ENCODE results near the gene PCK2.
"Not testable (repeated sequence)": the region's sequence is repeated elsewhere in the genome, so short reads cannot be mapped to it uniquely, and the experiment has no call there.

PCK2 gene

DNA sequence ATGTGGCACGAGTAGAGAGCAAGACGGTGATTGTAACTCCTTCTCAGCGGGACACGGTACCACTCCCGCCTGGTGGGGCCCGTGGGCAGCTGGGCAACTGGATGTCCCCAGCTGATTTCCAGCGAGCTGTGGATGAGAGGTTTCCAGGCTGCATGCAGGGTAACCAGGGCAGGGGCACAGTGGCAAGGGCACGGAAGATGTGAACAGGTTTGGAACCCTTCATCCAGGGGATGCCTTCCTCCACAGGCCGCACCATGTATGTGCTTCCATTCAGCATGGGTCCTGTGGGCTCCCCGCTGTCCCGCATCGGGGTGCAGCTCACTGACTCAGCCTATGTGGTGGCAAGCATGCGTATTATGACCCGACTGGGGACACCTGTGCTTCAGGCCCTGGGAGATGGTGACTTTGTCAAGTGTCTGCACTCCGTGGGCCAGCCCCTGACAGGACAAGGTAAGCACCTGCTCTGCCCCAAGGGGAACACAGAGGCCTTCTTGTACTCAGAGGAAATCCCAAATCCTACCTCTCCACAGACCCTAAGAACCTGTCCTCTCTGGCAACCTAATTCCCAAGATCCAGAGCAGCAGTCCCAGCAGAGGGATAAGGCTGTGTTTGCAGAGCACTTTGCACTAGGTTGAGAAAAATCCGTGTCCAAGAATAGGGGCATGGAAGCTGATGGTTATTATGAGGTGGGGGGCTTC, 4.3 kb downstream of the PCK2 start:
- DNase-seq = no peak

DNA sequence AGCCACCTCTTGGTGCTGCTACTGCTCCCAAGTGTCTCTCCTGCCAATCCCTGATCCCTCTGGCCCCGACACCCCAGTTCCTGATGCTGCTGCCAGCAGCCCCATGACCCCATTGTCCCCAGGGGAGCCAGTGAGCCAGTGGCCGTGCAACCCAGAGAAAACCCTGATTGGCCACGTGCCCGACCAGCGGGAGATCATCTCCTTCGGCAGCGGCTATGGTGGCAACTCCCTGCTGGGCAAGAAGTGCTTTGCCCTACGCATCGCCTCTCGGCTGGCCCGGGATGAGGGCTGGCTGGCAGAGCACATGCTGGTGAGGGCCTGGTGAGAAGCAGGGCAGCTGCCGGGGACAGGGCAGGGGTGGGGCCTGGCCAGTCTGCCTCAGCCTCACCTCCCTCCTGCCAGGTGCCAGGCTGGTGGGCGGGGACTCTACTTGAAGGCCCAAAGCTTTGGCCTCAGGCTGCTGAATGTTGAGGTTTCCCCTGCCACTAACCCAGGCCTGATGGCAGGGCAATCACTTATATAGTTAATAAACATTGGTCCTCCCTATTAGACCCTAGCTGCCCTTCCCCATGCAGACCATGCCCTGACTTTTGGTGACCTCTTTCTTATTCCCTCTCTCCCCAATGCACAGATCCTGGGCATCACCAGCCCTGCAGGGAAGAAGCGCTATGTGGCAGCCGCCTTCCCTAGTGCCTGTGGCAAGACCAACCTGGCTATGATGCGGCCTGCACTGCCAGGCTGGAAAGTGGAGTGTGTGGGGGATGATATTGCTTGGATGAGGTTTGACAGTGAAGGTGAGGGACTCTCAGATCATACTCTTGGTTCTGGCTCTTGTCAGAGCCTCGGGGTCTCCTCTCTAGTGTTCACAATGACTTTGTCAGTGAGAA, 5.1 kb downstream of the PCK2 start:
- no peak for DNase-seq

DNA sequence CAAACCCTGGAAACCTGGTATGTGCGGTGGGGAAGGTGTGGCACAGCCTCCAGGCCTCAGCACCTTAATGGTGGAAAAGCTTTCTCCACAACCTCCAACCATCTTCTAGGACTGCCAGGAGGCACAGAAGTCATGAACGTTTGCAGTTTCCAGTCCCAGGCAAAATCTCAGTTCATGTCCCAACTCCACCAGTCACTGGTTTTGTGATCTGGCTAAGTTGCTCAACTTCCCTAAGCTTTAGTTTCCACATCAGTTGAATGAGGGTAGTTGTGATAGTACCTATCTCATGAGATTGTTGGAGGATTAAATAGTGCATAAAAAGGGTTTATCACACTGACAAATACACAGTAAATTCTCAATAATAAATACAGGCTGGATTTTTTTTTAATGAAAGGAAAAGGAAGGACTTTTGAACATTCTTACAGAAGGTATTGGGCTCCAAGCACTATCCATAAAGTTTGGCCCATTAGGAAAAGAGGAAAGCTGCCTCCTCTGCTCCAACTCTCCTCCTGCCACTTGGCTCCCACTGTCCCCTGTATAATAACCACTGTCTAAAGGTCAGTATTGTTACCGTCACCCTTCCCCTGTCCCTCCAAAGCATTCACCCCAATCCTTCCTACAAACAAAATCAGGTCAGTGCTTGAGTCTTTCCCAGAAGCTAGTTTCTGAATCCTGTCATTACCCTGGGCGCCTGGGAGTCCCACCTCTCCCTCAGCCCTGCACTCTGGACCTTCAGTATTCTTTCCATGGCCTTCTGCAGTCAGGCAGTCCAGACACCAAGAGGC, 6.3 kb downstream of the PCK2 start:
- DNase-seq = no peak

DNA sequence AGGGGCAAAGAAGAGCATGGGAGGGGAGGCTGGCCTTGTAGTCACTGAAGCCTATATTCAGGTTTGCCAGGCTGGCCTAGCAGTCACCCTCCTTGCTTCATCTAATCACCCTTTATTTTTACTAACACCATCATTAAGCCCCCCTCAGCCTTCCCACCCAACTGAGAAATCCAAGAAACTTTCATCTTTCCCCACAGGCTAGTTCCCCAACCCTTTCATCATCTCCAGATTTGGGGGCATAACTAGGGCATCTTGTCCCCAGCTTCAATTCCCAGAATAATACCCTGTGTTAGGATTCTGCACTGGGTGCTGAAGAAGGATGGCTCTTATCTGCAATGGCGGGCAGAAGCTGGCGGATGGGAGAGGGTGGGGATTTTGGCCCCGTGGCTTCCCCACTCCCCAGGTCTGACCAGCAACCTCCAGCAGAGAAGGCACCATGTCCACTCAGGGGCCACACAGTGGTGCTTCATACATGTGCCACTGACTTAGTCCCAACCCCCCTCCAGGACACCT, 6.9 kb downstream of the PCK2 start:
- DNase-seq = no peak

DNA sequence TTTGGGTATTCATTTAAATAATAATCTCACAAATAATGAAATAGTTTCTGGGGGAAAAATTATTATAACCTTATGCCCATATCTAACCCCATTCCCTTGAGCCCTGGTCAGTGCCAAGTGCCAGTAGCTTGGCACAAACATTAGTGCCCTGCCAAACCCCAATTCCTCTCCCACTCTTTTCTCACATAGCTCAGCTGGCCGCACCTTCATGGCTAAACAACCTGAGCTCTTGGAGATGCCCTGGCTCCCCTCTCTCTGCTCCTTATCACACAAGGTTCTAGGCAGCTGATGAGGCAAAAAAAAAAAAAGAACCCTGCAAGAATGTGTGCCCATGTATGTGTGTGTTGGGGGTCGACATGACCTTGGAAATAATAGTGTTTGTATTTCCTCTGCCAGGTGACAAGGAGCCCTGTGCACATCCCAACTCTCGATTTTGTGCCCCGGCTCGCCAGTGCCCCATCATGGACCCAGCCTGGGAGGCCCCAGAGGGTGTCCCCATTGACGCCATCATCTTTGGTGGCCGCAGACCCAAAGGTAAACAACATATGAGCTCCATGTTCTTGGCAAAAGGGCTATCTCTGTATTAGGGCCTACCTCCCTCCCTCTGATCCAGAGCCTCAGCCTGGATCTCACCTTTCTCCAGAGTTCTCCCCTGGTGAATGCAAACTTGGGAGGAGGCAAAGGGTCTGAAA, 8.4 kb downstream of the PCK2 start:
- DNase-seq = no peak

DNA sequence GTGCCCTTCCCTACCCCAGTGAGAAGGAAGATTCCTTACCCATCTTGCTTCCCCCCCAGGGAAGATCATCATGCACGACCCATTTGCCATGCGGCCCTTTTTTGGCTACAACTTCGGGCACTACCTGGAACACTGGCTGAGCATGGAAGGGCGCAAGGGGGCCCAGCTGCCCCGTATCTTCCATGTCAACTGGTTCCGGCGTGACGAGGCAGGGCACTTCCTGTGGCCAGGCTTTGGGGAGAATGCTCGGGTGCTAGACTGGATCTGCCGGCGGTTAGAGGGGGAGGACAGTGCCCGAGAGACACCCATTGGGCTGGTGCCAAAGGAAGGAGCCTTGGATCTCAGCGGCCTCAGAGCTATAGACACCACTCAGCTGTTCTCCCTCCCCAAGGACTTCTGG, 9.3 kb downstream of the PCK2 start:
- no peak for DNase-seq

DNA sequence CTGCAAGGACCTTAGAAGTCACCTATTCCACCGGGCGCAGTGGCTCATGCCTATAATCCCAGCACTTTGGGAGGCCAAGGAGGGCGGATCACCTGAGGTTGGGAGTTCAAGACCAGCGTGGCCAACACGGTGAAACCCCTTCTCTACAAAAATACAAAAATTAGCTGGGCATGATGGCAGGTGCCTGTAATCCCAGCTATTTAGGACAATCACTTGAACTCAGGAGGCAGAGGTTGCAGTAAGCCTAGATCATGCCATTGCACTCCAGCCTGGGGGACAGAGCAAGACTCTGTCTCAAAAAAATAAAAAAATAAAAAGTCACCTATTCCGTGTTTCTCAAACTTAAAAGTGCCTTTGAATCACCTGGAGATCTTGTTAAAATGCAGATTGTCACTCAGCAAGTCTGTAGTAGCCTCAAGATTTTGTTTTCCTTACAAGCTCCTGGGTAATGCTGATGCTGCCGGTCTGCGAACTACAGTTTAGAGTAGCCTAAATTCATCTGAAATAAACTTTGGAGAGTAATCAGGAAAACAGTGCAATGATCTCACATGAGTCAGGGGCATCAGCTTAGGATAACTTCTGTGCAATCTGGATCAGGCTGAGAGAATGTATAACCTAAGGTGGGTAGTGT, 11.6 kb downstream of the PCK2 start:
- DNase-seq = not testable (repeated sequence)

DNA sequence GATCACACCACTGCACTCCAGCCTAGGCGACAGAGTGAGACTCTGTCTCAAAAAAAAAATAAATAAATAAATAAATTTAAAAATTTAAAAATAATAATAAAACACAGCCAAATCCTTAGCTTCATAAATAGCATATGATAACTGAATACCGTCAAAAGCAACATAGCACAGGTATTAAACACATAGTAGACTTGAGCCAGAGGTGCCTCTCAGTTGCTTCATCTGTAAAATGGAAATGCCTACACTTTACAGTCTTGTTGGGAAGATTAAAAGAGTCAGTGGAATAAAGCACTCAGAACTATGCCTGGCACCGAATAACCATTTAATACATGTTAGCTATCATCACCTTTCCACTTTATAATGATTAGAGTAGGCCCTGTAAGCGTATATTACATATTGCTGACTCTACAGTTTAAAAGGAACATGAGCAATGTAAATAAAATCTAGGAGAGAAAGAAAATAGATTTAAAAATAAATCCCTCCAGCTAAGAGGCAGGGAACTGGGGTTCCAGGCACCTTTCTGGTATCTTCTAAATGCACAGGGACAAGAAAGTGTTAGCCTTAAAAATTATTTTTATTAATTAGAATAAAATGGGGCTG, 12.7 kb downstream of the PCK2 start:
- DNase-seq = no peak

DNA sequence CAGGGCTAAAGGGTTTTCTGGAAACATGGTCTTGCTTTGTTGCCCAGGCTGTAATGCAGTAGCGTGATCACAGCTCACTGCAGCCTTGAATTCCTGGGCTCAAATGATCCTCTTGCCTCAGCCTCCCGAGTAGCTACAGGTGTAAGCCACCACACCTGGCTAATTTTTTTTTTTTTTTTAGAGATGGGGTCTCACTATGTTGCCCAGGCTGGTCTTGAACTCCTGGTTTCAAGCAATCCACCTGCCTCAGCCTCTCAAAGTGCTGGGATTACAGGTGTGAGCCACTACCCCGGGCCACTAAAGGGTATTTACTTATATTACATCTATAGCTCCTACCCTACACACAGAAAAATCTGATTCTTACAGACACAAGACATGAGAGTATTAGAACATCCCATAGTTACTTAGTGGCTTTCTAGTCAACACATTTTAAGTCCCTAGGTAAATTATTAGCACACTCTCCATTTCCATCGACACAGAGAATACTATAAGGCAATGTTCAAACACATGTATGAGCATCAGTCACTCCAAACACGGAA, 14.3 kb downstream of the PCK2 start:
- DNase-seq = no peak

DNA sequence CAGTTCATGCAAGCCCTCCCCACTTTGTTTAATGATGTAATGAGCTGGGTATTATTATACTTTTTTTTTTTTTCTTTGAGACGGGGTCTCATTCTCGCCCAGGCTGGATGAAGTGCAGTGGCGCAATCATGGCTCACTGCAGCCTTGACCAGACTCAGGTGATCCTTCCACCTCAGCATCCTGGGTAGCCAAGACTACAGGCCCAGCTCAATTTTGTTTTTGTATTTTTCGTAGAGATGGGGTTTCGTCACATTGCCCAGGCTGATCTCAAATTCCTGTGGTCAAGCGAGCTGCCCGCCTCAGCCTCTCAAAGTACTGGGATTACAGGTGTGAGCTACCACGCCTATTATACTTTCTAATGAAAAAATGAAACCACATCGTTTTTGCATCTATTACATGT, 15.9 kb downstream of the PCK2 start:
- DNase-seq = no peak

DNA sequence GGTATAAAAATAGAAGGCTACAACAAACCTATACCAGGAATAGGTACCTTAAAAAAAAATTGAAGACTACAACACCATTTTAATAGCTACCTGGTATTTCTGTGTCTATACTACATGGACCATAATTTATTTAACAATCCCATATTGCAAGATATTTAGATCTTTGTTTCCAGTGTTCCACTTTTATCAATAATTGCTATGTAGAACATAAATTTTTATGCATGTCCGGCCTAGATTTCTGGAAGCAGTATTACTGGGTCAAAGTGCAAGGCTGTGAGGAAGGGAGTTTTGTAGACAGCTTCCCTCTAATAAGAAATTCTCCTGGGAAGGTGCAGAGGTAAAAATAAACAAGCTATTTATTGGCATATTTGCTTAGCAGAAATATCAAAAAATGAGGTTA, 16.4 kb downstream of the PCK2 start:
- no peak for DNase-seq

DNA sequence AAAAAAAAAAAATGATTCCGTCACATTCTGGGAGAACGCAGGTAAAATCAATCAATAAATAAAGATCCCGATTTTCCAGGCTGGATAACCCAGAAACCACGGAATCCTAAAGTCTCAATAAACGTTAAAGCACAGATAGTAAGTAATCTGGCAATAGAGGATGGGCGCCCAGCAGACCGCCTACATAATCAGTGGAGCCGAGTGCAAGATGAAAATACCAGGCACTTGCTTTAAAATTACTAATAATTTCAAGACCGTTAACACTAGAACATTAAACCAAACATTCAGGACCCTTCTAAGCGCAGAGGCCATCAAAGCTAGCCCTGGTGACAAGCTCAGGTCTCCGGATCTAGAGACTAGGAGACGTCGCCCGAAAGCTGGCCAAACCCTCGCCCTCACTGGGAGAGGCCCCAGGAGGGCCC, 19.3 kb downstream of the PCK2 start:
- DNase-seq = no peak

DNA sequence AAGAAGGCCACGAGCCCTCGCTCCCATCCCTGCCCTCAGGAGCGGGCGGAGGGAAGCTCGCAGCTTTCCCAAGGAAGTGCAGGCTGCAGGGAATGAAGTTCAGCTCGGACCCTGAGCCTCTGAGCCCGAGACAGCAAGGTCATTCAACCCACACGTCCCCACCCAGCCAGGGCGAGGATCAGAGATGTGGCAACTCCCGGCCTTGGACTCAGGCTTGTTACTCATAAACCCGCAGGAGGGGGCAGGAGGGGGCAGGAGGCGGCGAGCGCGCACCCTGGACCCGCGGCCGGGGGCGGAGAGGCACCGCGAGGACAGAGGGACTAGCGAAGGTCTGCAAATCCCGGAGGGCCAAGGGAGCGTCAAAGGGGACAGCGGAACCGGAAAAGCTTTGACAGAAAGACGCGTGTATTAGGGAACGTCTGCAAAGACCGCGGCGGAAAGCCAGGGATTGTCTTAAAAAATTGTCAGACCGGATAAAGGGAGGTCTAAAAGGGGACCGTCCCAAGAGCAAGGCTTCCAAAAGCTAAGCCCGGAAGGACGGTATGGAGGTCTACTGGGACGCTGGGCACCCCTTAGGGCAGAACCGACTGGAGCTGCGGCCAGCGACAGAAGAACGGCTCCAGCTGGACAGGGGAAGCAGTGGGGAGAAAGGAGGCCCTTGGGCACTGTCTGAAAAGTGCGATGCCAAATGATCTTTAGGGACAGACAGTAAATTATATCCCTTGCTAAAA, 19.9 kb downstream of the PCK2 start:
- DNase-seq = peak; percentile 89

DNA sequence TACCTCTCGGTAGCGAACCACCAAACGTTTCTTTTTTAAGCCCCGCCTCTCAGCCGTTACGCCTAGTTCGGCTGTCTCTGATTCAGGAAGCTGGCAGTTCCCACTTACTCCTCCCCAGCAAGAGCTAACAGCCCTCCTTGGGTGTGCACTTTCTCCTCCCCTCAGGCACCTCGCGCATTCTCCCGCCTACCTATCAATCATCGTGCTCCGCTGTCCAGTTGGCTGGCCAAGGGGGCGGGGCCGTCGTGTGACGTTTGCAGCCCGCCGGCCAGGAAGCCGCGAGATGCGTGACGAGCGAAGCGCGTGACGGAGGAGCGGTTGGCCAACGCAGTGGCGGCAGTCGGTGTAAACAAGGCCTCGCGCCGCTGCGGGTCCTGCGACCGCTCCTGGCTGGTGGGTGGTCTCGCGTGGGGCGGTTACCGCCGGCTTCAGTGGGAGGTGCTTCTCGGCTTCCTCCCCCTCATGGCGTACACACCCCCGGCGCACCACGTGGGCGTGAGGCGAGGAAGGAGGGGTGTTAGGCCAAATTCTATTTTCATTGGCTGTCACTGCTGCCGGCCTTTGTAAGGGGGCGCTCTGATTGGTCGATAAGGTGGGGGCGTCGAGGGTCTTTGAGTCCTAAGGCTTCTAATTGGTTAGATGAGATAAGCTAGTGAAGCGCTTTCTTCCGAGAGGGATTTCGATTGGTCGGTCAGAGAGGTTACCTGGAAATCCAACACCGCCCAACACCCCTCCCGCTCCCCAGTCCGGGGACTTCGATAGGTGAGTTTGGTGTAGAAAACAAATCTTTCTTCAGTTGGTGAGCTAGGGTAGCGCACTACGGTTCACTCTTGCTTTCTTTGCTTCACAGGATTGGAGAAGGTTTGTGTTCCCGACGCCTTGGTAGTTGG, 20.7 kb downstream of the PCK2 start, which contains the start of the genes DCAF11 and NRL:
Gene DCAF11 (plus strand): TSS at position 246 of the 890 bp plus-strand sequence. CDS start 818 bp downstream, outside the sequence.
Gene NRL (minus strand): TSS at position 418 of the 890 bp plus-strand sequence. CDS start 32,101 bp downstream, outside the sequence.
- peak; percentile 99 for DNase-seq

DNA sequence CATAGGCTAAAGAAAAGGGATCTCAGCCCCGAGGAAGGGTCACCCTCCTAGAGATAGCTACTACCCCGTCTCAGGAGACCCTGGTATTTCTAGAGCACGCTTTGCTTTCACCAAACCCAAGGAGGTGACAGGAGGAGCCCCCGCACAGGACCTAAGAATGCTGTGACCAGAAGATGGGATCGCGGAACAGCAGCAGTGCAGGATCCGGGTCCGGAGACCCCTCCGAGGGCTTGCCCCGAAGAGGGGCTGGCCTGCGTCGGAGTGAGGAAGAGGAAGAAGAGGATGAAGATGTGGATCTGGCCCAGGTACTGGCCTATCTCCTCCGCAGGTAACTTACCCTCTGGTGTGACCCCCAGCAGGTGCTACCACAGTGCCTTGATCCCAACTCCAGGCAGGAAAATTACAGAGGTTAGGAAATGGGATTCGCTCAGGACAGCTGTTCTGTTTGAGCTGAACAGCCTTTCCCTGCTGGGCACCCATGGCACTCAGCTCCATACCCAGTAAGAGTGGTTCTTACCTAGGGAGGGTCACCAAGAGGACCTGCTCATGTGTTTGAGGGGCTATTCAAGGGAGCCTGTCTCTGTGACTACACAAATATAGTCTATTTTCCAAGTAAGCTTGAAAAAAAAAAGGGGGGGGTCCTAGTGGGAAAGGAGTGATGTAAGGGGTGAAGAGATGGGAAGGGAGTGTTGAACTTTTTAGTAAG, 21.5 kb downstream of the PCK2 start:
- DNase-seq = no peak

DNA sequence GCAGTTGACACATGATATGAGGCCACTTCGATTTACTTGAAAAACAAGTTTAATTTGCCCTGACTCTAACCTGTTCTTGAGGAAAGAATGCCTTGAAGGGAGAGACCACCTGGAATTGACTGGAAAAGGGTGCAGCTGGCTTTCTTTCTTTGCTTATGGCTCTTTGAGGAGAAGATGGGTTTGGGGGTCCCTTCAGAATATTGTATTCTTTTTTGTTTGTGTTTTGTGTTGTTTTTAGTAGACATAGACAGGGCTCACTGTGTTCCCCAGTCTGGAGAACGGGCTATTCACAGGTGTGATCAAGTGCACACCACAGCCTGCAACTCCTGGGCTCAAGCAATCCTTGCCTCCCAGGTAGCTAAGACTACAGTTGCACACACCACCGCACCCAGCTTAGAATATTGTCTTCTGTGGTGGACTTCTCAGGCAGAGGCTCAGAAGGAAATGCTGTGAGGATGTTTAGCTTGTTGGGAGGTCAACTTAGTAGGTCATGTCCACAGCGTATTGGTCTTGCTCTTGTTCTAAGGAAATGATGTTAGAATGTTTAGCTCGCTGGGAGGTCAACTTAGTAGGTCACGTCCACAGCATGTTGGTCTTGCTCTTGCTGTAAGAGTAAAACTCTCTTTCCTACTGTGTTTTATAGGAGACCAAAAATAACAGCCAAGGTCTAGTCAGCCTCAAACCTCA, 22.2 kb downstream of the PCK2 start:
- DNase-seq = no peak

DNA sequence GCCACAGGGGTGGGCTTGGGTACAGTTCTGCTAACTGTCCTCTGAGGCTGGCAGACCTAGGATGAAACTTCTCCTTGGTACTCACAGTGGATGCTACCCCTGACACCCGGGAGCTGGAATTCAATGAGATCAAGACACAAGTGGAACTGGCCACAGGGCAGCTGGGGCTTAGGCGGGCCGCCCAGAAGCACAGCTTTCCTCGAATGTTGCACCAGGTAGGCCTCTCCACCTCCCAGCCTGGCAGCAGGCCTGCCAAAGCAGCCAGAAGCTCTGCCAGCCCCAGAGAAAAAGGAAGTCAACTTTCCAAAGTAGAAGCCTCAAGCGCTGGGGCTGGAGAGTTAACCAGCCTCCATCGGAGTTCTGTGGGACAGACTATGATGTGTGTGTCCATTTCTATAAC, 23.1 kb downstream of the PCK2 start:
- DNase-seq = no peak

DNA sequence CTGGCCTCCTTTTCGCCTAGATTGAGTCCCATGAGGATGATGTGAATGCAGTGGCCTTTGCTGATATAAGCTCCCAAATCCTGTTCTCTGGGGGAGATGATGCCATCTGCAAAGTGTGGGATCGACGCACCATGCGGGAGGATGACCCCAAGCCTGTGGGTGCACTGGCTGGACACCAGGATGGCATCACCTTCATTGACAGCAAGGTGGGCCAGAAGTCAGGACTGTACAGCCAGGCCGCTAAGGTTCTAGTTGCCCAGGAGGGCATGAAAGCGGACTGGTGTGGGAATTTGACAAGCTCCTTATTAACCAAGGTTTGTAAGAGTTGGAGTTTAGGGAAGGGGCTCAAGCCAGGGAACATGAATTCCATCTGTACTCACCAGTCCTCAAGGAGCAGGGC, 25.6 kb downstream of the PCK2 start:
- no peak for DNase-seq

Data from activated CD4-positive, alpha-beta T cell treated with anti-CD3 and anti-CD28 coated beads for 48 hours (primary cell).